Erythroblast (primary cell): ENCODE results near the gene FHOD1.

Source experiments
- GATA1 ChIP-seq: IDR thresholded peaks from 2 replicates; pipeline ENCODE4 v1.6.1; 2011; ENCODE audit warnings: low read depth, mild to moderate bottlenecking, control low read depth, low read length, moderate library complexity
- POLR2A ChIP-seq: IDR thresholded peaks from 2 replicates; pipeline ENCODE4 v1.6.1; 2011; ENCODE audit warnings: mild to moderate bottlenecking, low read length

- TF ChIP-seq POLR2A = no peak
- TF ChIP-seq GATA1 = no peak
Observed at GRCh38 chr16:67227567-67227921, 19.7 kb downstream of the FHOD1 start.
